ENCODE data around the gene ABCC5.

ABCC5 gene

GRCh38 chr3:183959214-183959613, 58.5 kb downstream of the ABCC5 start (continued):
- no peak for TF ChIP-seq ZSCAN5A (tag by site-specific recombination; IDR thresholded peaks at IDR 0.05)
- TF ChIP-seq KLF17 (tag by site-specific recombination; IDR thresholded peaks at IDR 0.05): no peak
- TF ChIP-seq ZNF350 (tag by site-specific recombination; IDR thresholded peaks at IDR 0.05): no peak
- no peak for TF ChIP-seq ZNF830 (tag by site-specific recombination; IDR thresholded peaks at IDR 0.05; ENCODE audit: low read depth)
- TF ChIP-seq SETDB1 (IDR thresholded peaks at IDR 0.05; ENCODE audit: insufficient read length, low read length): no peak

GRCh38 chr3:183958775-183959174, 58.9 kb downstream of the ABCC5 start:
- CTCF ChIA-PET: no interaction called here
- Histone ChIP-seq H3K4me3 (ENCODE audit: low read depth, low read length) (no peak overlapping the region), H3K27ac (ENCODE audit: extremely low read depth, low read depth, low read length) (no peak overlapping the region), H3K9me3 (ENCODE audit: control insufficient read depth, insufficient read depth, low read depth, low read length) (no peaks in the 10 kb centered on the region), H3K4me1 (ENCODE audit: control insufficient read depth, insufficient read depth, low read length) (no peaks in the 10 kb centered on the region), H3K36me3 (ENCODE audit: control insufficient read depth in 2 of 2, insufficient read depth in 1 of 2, low read length in 2 of 2) (peaks cover 0 to 77% of the 10 kb centered on the region in 2 experiments; a peak in 1 of 3 replicates)
- TF ChIP-seq ZBTB48 (tag by site-specific recombination; IDR thresholded peaks at IDR 0.05): no peak
- no peak for TF ChIP-seq ZNF211 (tag by site-specific recombination; IDR thresholded peaks at IDR 0.05; ENCODE audit: low read depth)
- TF ChIP-seq ZBTB44 (tag by site-specific recombination; IDR thresholded peaks at IDR 0.05): no peak
- TF ChIP-seq ZNF23 (tag by site-specific recombination; IDR thresholded peaks at IDR 0.05; ENCODE audit: borderline replicate concordance): no peak
- TF ChIP-seq HOXD13 (CRISPR knock-in tag; IDR thresholded peaks at IDR 0.05; ENCODE audit: borderline replicate concordance): no peak
- TF ChIP-seq ZNF19 (tag by site-specific recombination; IDR thresholded peaks at IDR 0.05; ENCODE audit: low read depth): no peak
- no peak for TF ChIP-seq ZNF391 (tag by site-specific recombination; IDR thresholded peaks at IDR 0.05; ENCODE audit: borderline replicate concordance, low read depth)
- no peak for TF ChIP-seq ZNF175 (tag by site-specific recombination; IDR thresholded peaks at IDR 0.05)
- TF ChIP-seq ELK4 (IDR thresholded peaks at IDR 0.05; ENCODE audit: borderline replicate concordance, low read depth, low read length): no peak
- TF ChIP-seq ZNF701 (tag by site-specific recombination; IDR thresholded peaks at IDR 0.05): no peak
- TF ChIP-seq ZNF146 (tag by site-specific recombination; IDR thresholded peaks at IDR 0.05): no peak
- no peak for TF ChIP-seq ZNF610 (tag by site-specific recombination; IDR thresholded peaks at IDR 0.05; ENCODE audit: borderline replicate concordance)
- TF ChIP-seq RBAK (tag by site-specific recombination; IDR thresholded peaks at IDR 0.05): no peak
- TF ChIP-seq ZNF488 (tag by site-specific recombination; IDR thresholded peaks at IDR 0.05): no peak
- POLR2A ChIA-PET: no interaction called here
